NCI-H748 treated with DMSO at 0.1 percent for 48 hours (cell line): Measurements from ENCODE around the gene UVRAG.

ENCODE experiments used
- DNase-seq: peaks from one replicate; lab custom pipeline; 2025; lab: John Stamatoyannopoulos, UW

UVRAG gene

DNA sequence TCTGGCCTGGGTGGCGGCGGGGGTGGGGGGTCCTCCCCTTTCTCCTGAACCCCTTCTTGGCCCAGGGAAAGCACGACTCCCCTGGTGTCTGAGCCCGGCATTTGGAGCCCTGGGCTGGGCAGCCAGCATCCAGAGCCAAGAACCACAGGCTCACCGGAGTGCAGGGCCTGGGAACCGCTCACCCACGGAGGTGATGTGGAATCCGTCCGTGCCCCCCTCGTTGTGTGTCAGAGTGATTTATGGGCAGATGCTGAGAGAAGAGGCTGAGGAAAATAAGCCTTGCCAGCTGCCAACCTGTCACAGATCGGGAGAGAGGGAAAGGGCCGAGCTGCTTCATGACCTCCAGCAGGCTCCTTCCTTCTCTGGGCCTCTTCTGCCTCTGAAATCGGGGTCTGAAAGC is 357.6 kb downstream of the UVRAG start:
- DNase-seq, result no peak

DNA sequence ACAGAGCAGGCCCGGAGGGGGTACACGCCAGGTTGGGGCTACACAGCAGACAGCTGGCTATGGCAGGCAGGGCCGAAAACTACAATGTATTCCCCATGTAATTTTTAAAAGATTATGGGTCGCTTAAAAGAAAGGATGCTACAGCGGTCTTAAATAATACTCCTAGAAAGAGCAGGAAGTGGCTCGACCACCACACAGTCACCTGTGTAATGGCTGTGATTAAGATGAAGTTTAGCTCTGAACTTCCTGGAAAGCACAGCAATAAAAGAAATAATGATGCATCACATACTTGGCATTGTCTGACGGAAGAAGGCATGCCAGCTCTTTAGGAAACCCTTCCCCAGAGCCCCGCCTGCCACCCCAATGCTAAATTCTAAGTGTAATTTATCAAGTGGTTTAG is 358.7 kb downstream of the UVRAG start:
- DNase-seq, result no peak

GRCh38 chr11:76174330-76174729 is 359.3 kb downstream of the UVRAG start:
- no peak for DNase-seq

DNA sequence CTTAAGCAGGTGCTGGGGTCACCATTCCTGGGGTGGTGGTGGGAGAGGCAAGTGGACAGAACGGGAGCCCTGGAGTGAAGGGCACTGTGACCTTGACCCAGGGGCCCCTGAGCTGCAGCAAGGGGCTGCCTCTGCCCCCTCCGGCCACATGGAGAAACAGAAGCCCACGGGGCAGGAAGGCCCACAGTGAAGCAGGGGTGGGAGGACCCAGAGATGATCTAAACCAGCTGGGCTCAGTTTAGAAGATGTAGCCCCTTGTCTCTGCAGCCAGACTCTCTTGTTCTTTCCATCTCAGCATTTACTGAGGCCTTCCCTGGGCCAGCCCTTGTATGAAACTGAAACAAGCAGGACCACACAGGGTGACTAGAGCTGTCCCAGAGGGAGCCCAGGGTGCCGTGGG is 360.8 kb downstream of the UVRAG start:
- DNase-seq, result no peak

DNA sequence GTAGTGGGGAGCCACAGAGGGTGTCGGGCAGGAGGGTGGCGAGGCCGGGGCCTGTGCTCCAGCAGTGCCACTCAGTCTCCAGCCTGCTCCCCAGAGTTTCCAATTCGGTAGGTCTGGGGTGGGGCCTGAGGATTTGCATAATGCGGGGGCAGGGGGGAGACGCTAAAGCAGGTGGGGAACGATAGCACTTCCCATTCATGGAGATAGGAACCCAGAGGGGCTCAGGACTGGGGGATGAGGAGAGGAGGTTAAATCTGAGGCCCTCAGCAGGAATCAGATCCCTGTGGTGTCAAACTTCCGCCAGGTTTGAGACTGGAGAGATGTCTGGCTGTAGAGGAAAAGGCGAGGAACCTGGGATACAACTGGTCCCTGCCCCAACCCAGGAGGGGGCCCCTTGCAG is 361.5 kb downstream of the UVRAG start:
- DNase-seq, result no peak

DNA sequence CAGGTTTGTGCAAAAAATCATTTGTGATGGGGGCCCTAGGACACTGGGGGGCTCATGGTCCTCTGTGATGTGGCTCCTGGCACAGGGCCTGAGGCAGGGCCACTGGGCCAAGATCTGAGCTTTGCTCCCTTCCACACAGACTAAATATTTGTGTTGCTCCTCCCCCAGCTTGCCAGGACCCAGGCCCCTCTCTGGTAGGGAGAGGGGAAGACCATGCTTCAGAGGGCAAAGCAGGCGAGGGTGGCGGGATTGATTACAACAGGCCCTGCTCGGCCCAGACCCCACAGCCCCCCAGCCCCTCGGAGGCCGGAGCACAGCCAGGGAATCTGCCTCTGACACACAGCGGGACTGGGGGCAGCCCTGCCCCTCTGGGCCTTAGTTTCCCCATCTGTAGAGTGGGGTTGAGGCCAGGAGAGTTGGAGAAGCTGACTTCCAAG is 362.3 kb downstream of the UVRAG start:
- DNase-seq, result no peak

- no peak for DNase-seq
Measured at GRCh38 chr11:76179147-76179546, 364.1 kb downstream of the UVRAG start.

DNA sequence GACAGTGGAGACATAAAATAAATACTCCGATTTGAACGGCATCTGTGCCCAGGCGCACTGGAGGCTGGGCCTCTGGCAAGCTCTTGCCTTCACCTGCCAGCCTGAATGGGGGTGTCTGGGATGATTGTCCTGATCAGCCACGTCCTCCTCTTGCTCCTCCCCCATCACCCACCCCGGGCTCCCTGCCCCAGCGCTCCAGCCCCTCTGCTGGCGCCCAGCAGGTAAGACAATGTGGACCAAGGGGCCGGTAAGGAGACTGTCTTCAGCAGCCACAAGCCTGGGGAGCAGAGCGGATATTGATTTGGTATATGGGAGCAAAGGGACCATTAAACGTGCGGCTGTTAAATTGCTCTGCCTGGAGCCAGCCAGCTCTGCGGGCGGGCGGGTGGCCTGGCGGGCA is 366.4 kb downstream of the UVRAG start:
- DNase-seq, result no peak

DNA sequence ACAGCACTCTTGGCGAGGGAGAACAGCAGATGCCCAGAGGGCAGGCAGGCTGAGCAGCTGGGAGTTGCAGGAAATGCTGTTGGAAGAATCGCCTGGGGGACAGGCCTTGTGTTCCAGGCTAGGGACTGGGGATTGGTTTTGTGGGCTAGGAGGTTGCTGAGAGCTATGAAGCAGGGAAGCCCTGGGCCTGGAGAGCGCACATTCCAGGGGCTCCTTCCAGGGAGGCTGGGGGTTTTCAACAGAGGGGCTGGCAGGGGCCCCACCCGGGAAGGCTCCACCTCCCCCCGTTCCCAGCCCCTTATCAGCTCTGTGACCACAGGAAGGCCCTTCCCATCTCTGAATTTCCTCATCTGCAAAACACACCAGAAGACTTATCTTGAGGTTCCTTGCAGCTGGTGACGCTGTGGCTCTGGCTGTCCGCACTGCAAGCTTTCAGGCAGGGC is 369.6 kb downstream of the UVRAG start:
- DNase-seq, result no peak

- no peak for DNase-seq
Measured at GRCh38 chr11:76185511-76185910, 370.5 kb downstream of the UVRAG start.

DNA sequence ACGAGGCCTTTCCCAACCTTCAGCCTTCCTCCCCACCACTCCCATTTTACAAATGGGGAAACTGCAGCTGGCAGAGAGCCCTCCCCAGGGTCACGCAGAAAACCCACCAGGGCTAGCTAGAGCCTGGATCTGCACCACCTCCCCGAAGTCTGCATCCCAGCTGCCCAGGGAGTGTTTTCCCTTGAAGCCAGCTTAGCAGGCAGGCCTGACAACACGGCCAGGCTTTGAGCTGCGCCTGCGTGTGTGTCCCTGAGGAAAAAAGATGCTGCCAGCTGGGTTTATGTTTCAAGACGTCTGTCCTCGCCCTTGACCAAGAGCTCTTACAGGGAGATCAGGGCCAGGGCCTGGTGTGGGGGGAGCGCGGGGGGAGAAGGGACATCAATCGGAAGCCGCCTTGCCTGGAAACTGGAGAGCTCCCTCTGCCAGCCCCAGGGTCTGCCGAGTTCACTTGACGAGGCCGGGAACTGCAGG is 371.0 kb downstream of the UVRAG start:
- no peak for DNase-seq

- DNase-seq, result no peak
Measured at GRCh38 chr11:76186776-76187279, 371.8 kb downstream of the UVRAG start.

DNA sequence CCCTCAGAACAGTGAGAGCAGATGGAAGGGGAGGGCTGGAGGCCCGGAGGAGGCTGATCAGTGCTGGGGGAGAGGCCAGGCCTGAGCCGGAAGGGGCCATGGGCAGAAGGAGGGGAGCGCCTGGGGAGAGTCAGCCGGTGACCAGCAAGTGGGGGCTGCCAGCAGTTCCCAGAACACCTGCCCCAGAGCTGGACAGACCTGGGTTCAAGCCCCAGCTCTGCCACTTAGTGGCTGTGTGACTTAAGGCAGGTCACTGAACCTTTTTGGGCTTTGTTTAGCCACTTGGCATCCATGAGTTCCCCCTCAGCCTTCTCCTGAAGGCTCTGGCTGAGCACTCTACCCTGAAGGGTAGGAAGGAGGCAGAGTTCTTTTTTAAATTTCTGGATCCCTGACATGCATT is 373.9 kb downstream of the UVRAG start:
- no peak for DNase-seq

DNA sequence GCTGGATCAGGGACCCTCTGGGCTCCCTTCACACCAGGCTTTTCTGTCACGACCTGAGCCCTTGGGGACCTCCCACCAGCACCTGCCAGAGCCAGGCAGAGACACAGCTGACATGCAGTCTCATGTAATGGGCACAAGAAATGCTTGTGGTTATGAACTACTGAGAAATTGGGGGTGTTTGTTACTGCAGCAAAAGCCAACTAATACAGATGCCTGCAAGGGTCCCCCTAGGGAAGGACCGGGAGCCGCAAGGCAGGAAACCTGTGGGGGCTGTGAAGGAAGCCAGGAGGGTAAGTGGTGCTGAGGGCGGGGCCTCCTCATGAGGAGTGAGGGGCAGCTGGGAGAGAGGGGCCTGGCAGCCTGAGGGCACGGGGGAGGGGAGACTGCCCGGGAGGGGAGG is 374.7 kb downstream of the UVRAG start:
- DNase-seq, result no peak

DNA sequence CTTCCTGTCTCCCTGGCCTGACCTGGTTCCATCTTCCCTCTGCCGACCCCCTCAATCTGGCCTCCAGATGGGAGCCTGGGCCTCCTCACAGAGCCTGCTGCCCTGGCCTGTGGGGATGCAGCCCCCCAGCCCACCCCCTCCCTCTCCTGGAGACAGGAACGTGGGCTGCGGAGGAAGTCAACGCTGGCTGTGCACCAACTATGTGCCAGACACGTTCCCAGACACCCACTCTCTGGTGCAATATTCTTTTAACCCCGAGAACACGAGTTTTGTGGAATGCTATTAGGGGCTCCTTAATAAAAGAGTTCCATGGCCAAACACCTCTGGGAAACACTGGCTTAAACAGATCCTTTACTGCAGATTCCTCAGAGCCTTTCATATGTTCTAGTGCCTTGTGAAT is 375.4 kb downstream of the UVRAG start:
- DNase-seq, result no peak
